GM12891 (cell line): ENCODE measurements around the gene RASA3.

Experiments used
- PAX5 ChIP-seq: IDR thresholded peaks from 2 replicates; pipeline ENCODE4 v1.6.1; 2011; ENCODE audit warnings: low read length, moderate library complexity, mild to moderate bottlenecking; ENCODE audit not compliant: insufficient read depth, severe bottlenecking
- POLR2A ChIP-seq: IDR thresholded peaks from 2 replicates; pipeline ENCODE4 v1.6.1; 2011; ENCODE audit warnings: low read depth, low read length, control low read depth
- POLR2AphosphoS5 ChIP-seq: IDR thresholded peaks from 2 replicates; pipeline ENCODE4 v1.6.1; 2011; ENCODE audit warnings: low read depth, low read length, control low read depth
- POU2F2 ChIP-seq: IDR thresholded peaks from 2 replicates; pipeline ENCODE4 v1.6.1; 2011; ENCODE audit warnings: low read depth, mild to moderate bottlenecking, control low read depth, low read length, moderate library complexity
- SPI1 ChIP-seq: IDR thresholded peaks from 2 replicates; pipeline ENCODE4 v1.6.1; 2011; ENCODE audit warnings: low read depth, low read length, control low read depth
- TAF1 ChIP-seq: IDR thresholded peaks from 2 replicates; pipeline ENCODE4 v1.6.1; 2011; ENCODE audit warnings: low read depth, low read length, control low read depth

- TF ChIP-seq POLR2AphosphoS5 (no peak), POLR2A (no peak), TAF1 (no peak), SPI1 (no peak), POU2F2 (no peak), PAX5 (no peak)
These were observed 62.2 kb downstream of the RASA3 start for GRCh38 chr13:114070098-114070799.
